Activated CD4-positive, alpha-beta T cell treated with anti-CD3 and anti-CD28 coated beads, Interleukin-2, Interleukin-6, amounts not matched to agents 100 ng/mL and 50 ng/mL, durations not matched to agents 16 hours and 8 hours (primary cell): Measurements from ENCODE around the gene RPN2.
"Not testable (repeated sequence)": the region's sequence is repeated elsewhere in the genome, so short reads cannot be mapped to it uniquely, and the experiment has no call there.

Experiments used
- DNase-seq: peaks from one replicate; pipeline ENCODE4 v3.0.0-alpha.2; 2020

Gene RPN2

GRCh38 chr20:37178839-37179682 is at the start of gene RPN2, which contains the start of gene MROH8:
Gene RPN2, plus strand, starts transcription at chr20:37179330. Its CDS starts 27 bp downstream, at chr20:37179357.
Gene MROH8, minus strand, starts transcription at chr20:37179548.
- DNase-seq, result peak; percentile 97

GRCh38 chr20:37131486-37131885 is 47.6 kb upstream of the RPN2 start:
- no peak for DNase-seq

- no peak for DNase-seq
These were observed 45.2 kb upstream of the RPN2 start for GRCh38 chr20:37133952-37134351.

GRCh38 chr20:37137547-37137946 is 41.6 kb upstream of the RPN2 start:
- no peak for DNase-seq

- DNase-seq, result no peak
These were observed 36.4 kb upstream of the RPN2 start for GRCh38 chr20:37142708-37143107.

GRCh38 chr20:37144856-37145404 is 34.2 kb upstream of the RPN2 start:
- no peak for DNase-seq

GRCh38 chr20:37147250-37147649 is 31.9 kb upstream of the RPN2 start:
- no peak for DNase-seq

- DNase-seq, result not testable (repeated sequence)
These were observed 28.3 kb upstream of the RPN2 start for GRCh38 chr20:37150864-37151263.

GRCh38 chr20:37151529-37151928 is 27.6 kb upstream of the RPN2 start:
- DNase-seq, result no peak

- DNase-seq, result no peak
These were observed 26.8 kb upstream of the RPN2 start for GRCh38 chr20:37152284-37152683.

GRCh38 chr20:37154684-37155298 is 24.3 kb upstream of the RPN2 start:
- no peak for DNase-seq

- DNase-seq, result no peak
These were observed 23.1 kb upstream of the RPN2 start for GRCh38 chr20:37155987-37156386.

GRCh38 chr20:37158248-37158647 is 20.9 kb upstream of the RPN2 start:
- no peak for DNase-seq

GRCh38 chr20:37160683-37161082 is 18.4 kb upstream of the RPN2 start:
- DNase-seq, result no peak

GRCh38 chr20:37161830-37162549 is 17.1 kb upstream of the RPN2 start:
- no peak for DNase-seq

GRCh38 chr20:37162646-37163045 is 16.5 kb upstream of the RPN2 start:
- no peak for DNase-seq

GRCh38 chr20:37163832-37164554 is 15.1 kb upstream of the RPN2 start:
- DNase-seq, result no peak

- no peak for DNase-seq
These were observed 14.1 kb upstream of the RPN2 start for GRCh38 chr20:37165031-37165430.

- no peak for DNase-seq
These were observed 12.3 kb upstream of the RPN2 start for GRCh38 chr20:37166867-37167266.

- DNase-seq, result no peak
These were observed 6.3 kb upstream of the RPN2 start for GRCh38 chr20:37172836-37173235.

GRCh38 chr20:37179683-37180524 is 774 bp downstream of the RPN2 start:
- peak; percentile 23 for DNase-seq

GRCh38 chr20:37185686-37186085 is 6.6 kb downstream of the RPN2 start:
- DNase-seq, result no peak
